K562 (cell line): Measurements from ENCODE around the gene DDC. TPM values are rescaled to one million over a fixed set of nuclear protein-coding genes. Genes with fewer than 3 reads are reported as not detected.

ENCODE experiments used
- ATF1 ChIP-seq, 2 experiments: fragments of 450-650 bp in 1 of 2; IDR thresholded peaks; 2 replicates each; pipeline ENCODE4 v1.6.1; 2016; ENCODE audit warnings: missing compliant biosample characterization in 1 of 2, missing genetic modification characterization in 1 of 2
- E2F3 ChIP-seq: fragments of 250-450 bp; sonication (Bioruptor Pico); IDR thresholded peaks from 2 replicates; pipeline ENCODE4 v1.4.0; 2020; ENCODE audit warnings: mild to moderate bottlenecking
- FOXK1 ChIP-seq: sonication (generic); formaldehyde crosslinking; IDR thresholded peaks from 2 replicates; pipeline ENCODE4 v1.8.0; 2022; ENCODE audit warnings: missing genetic modification reagents, mild to moderate bottlenecking, borderline replicate concordance
- KAT8 ChIP-seq: fragments of 450-650 bp; IDR thresholded peaks from 2 replicates; pipeline ENCODE4 v1.6.1; 2016; ENCODE audit warnings: low read depth, mild to moderate bottlenecking
- KDM1A ChIP-seq, 2 experiments: fragments of 450-650 bp; IDR thresholded peaks; 2 replicates each; pipeline ENCODE4 v1.6.1; 2016; ENCODE audit warnings: mild to moderate bottlenecking in 2 of 2
- MEIS2 ChIP-seq: fragments of 450-650 bp; IDR thresholded peaks from 2 replicates; pipeline ENCODE4 v1.6.1; 2014; ENCODE audit warnings: mild to moderate bottlenecking; ENCODE audit not compliant: partially characterized antibody
- MYNN ChIP-seq, 2 experiments: sonication (generic); formaldehyde crosslinking in 1 of 2; IDR thresholded peaks; 2 replicates each; pipeline versions ENCODE4 v1.5.0 to v1.6.1; 2016 to 2020; ENCODE audit warnings: antibody characterized with exemption in 1 of 2, missing genetic modification reagents in 1 of 2
- NR4A1 ChIP-seq, 2 experiments: fragments of 250-450 bp in 1 of 2; fragments of 450-650 bp in 1 of 2; sonication (Bioruptor Pico) in 1 of 2; IDR thresholded peaks; 2 replicates each; pipeline versions ENCODE4 v1.4.0 to v1.6.1; 2016 to 2020; ENCODE audit warnings: mild to moderate bottlenecking in 2 of 2, missing compliant biosample characterization in 1 of 2, missing genetic modification characterization in 1 of 2, moderate library complexity in 1 of 2
- POLR2AphosphoS5 ChIP-seq: IDR thresholded peaks from 2 replicates; pipeline ENCODE4 v1.6.1; 2011; ENCODE audit warnings: mild to moderate bottlenecking, low read depth, low read length, moderate library complexity; ENCODE audit not compliant: control insufficient read depth, insufficient read depth
- RBFOX2 ChIP-seq: fragments of 200-400 bp; formaldehyde crosslinking; IDR thresholded peaks from 2 replicates; pipeline ENCODE4 v1.6.1; 2017; ENCODE audit warnings: low read depth, mild to moderate bottlenecking, low read length, moderate library complexity
- RCOR1 ChIP-seq, 2 experiments: IDR thresholded peaks; 2 replicates each; pipeline ENCODE4 v1.6.1; 2012; ENCODE audit warnings: low read depth in 2 of 2, low read length in 2 of 2, borderline replicate concordance in 1 of 2, improper control_type of control experiment in 1 of 2
- polyA plus RNA-seq, 8 experiments: library from polyadenylated mRNA; depleted of rRNA in 4 of 8; stranded (reverse) in 5 of 8; unstranded in 3 of 8; fragments of >200 nt; fragmentation: Nextera tagmentation in 2 of 8; fragmentation: Illumina TruSeq in 1 of 8; extraction: Ambion mirVana in 2 of 8; extraction: Trizol in 1 of 8; gene quantifications; 2 replicates each; pipeline versions ENCODE4 v1.2.1 to v1.2.3, GENCODE V29; 2011 to 2014; ENCODE audit warnings: inconsistent platforms in 1 of 8, missing spikeins in 1 of 8
- total RNA-seq, 7 experiments: library from RNA; depleted of rRNA in 6 of 7; stranded (reverse); fragments of >200 nt in 6 of 7; fragmentation: Illumina TruSeq in 2 of 7; extraction: Trizol in 2 of 7; gene quantifications; 2 replicates each; pipeline versions ENCODE4 v1.2.1 to v1.2.3, GENCODE V29; 2011 to 2021; ENCODE audit warnings: low replicate concordance in 1 of 7
- TF ChIP-seq, protein P1 (sequence below): fragments of 450-650 bp; IDR thresholded peaks from 2 replicates; pipeline ENCODE4 v1.6.1; 2016; ENCODE audit warnings: low read depth, mild to moderate bottlenecking, moderate library complexity
- TF ChIP-seq, protein P2 (sequence below): fragments of 250-450 bp; sonication (Bioruptor Pico); IDR thresholded peaks from 2 replicates; pipeline ENCODE4 v1.9.0; 2021; ENCODE audit warnings: mild to moderate bottlenecking, inconsistent platforms
- TF ChIP-seq, protein P3 (sequence below): fragments of 250-450 bp; sonication (Bioruptor Pico); IDR thresholded peaks from 2 replicates; pipeline ENCODE4 v1.9.0; 2021; ENCODE audit warnings: mild to moderate bottlenecking
- TF ChIP-seq, protein P4 (sequence below): sonication (generic); formaldehyde crosslinking; IDR thresholded peaks from 2 replicates; pipeline ENCODE4 v1.8.1; 2023; ENCODE audit warnings: mild to moderate bottlenecking, missing genetic modification reagents
- TF ChIP-seq, protein P5 (sequence below): fragments of 200-400 bp; formaldehyde crosslinking; IDR thresholded peaks from 2 replicates; pipeline ENCODE4 v1.6.1; 2017; ENCODE audit warnings: mild to moderate bottlenecking, low read depth, low read length, moderate library complexity
- TF ChIP-seq, protein P6 (sequence below): sonication (generic); formaldehyde crosslinking; IDR thresholded peaks from 2 replicates; pipeline ENCODE4 v1.8.1; 2023; ENCODE audit warnings: mild to moderate bottlenecking, missing genetic modification reagents, moderate library complexity

Gene DDC
- total and polyA plus RNA-seq, 9 of the 15 experiments (the other 6 are each of a cell fraction or from before 2014, with no cell fraction given): not detected

DNA sequence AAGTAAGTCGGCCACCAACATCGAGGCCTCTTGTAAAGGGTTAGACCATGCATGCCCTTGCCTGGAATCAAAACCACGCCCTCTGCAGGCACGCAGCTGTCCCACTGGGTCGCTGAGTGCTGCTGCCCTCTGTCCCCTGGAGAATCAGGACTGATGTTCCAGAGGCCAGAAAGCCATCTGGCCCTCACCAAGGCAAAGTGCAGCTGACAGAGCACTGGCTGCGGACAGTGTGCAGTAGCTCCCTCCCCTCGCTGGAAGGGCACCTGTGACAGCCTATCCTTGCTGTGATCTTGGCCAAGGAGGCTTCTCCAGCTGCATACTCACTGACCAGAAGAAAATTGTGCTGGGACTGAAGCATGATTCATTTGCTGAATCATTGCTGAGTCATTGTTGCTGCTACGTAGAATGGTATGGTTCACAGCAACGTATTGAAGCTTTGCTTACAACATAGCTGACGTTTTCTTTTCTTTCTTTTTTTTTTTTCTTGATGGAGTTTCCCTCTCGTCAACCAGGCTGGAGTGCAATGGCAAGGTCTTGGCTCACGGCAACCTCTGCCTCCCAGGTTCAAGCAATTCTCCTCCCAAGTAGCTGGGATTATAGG lies 30.4 kb downstream of the DDC start (continued):
- TF ChIP-seq, protein P1, sequence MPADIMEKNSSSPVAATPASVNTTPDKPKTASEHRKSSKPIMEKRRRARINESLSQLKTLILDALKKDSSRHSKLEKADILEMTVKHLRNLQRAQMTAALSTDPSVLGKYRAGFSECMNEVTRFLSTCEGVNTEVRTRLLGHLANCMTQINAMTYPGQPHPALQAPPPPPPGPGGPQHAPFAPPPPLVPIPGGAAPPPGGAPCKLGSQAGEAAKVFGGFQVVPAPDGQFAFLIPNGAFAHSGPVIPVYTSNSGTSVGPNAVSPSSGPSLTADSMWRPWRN: 0 out of 2 replicates have a peak, but pooled peaks have one; percentile 9
- TF ChIP-seq MYNN (IDR thresholded peaks at IDR 0.05) (no peak), MYNN (CRISPR knock-in tag; IDR thresholded peaks at IDR 0.05) (no peak), KAT8 (no peak), FOXK1 (CRISPR knock-in tag) (no peak), E2F3 (CRISPR knock-in tag) (no peak), ATF1 (CRISPR knock-in tag; IDR thresholded peaks at IDR 0.05) (no peak), ATF1 (tag; IDR thresholded peaks at IDR 0.05) (peak; percentile 98), KDM1A (IDR thresholded peaks at IDR 0.05) (peak; percentile 38 to 61; a peak in 3 of 4 replicates), MEIS2 (peak; percentile 71), NR4A1 (CRISPR knock-in tag; IDR thresholded peaks at IDR 0.05) (no peak), NR4A1 (tag; IDR thresholded peaks at IDR 0.05) (no peak), RCOR1 (IDR thresholded peaks at IDR 0.05; ENCODE audit: borderline replicate concordance in 1 of 2, low read depth in 2 of 2, low read length in 2 of 2) (peak in 1 of 2 experiments; percentile 35; a peak in 1 of 4 replicates), RBFOX2 (peak; percentile 53), POLR2AphosphoS5 (peak; percentile 18; the same call in 1 of the 2 replicates)
- TF ChIP-seq, protein P2, sequence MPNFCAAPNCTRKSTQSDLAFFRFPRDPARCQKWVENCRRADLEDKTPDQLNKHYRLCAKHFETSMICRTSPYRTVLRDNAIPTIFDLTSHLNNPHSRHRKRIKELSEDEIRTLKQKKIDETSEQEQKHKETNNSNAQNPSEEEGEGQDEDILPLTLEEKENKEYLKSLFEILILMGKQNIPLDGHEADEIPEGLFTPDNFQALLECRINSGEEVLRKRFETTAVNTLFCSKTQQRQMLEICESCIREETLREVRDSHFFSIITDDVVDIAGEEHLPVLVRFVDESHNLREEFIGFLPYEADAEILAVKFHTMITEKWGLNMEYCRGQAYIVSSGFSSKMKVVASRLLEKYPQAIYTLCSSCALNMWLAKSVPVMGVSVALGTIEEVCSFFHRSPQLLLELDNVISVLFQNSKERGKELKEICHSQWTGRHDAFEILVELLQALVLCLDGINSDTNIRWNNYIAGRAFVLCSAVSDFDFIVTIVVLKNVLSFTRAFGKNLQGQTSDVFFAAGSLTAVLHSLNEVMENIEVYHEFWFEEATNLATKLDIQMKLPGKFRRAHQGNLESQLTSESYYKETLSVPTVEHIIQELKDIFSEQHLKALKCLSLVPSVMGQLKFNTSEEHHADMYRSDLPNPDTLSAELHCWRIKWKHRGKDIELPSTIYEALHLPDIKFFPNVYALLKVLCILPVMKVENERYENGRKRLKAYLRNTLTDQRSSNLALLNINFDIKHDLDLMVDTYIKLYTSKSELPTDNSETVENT (CRISPR knock-in tag): no peak
- TF ChIP-seq, protein P3, sequence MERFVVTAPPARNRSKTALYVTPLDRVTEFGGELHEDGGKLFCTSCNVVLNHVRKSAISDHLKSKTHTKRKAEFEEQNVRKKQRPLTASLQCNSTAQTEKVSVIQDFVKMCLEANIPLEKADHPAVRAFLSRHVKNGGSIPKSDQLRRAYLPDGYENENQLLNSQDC: no peak
- TF ChIP-seq, protein P4, sequence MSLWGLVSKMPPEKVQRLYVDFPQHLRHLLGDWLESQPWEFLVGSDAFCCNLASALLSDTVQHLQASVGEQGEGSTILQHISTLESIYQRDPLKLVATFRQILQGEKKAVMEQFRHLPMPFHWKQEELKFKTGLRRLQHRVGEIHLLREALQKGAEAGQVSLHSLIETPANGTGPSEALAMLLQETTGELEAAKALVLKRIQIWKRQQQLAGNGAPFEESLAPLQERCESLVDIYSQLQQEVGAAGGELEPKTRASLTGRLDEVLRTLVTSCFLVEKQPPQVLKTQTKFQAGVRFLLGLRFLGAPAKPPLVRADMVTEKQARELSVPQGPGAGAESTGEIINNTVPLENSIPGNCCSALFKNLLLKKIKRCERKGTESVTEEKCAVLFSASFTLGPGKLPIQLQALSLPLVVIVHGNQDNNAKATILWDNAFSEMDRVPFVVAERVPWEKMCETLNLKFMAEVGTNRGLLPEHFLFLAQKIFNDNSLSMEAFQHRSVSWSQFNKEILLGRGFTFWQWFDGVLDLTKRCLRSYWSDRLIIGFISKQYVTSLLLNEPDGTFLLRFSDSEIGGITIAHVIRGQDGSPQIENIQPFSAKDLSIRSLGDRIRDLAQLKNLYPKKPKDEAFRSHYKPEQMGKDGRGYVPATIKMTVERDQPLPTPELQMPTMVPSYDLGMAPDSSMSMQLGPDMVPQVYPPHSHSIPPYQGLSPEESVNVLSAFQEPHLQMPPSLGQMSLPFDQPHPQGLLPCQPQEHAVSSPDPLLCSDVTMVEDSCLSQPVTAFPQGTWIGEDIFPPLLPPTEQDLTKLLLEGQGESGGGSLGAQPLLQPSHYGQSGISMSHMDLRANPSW (CRISPR knock-in tag): no peak
- TF ChIP-seq, protein P5, sequence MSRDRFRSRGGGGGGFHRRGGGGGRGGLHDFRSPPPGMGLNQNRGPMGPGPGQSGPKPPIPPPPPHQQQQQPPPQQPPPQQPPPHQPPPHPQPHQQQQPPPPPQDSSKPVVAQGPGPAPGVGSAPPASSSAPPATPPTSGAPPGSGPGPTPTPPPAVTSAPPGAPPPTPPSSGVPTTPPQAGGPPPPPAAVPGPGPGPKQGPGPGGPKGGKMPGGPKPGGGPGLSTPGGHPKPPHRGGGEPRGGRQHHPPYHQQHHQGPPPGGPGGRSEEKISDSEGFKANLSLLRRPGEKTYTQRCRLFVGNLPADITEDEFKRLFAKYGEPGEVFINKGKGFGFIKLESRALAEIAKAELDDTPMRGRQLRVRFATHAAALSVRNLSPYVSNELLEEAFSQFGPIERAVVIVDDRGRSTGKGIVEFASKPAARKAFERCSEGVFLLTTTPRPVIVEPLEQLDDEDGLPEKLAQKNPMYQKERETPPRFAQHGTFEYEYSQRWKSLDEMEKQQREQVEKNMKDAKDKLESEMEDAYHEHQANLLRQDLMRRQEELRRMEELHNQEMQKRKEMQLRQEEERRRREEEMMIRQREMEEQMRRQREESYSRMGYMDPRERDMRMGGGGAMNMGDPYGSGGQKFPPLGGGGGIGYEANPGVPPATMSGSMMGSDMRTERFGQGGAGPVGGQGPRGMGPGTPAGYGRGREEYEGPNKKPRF: no peak
- TF ChIP-seq, protein P6, sequence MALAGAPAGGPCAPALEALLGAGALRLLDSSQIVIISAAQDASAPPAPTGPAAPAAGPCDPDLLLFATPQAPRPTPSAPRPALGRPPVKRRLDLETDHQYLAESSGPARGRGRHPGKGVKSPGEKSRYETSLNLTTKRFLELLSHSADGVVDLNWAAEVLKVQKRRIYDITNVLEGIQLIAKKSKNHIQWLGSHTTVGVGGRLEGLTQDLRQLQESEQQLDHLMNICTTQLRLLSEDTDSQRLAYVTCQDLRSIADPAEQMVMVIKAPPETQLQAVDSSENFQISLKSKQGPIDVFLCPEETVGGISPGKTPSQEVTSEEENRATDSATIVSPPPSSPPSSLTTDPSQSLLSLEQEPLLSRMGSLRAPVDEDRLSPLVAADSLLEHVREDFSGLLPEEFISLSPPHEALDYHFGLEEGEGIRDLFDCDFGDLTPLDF: no peak
